ENCODE results near the gene MT1M. TPM values are rescaled to one million over a fixed set of nuclear protein-coding genes. Genes with fewer than 3 reads are reported as not detected.

The MT1M gene
- total and polyA plus RNA-seq, 2 donors (not counting 1 experiment from before 2014, with no cell fraction given): 8.5 to 58.8 TPM

- Histone ChIP-seq H4K20me1 (ENCODE audit: control insufficient read depth, extremely low read depth, insufficient read depth, low read length) (no peaks in the 10 kb centered on the region), H3K79me2 (ENCODE audit: control insufficient read depth, insufficient read depth, low read length) (no peaks in the 10 kb centered on the region), H3K9me3 (ENCODE audit: control insufficient read depth, insufficient read depth, low read depth, low read length) (no peaks in the 10 kb centered on the region), H3K4me1 (ENCODE audit: control insufficient read depth, extremely low read depth, insufficient read depth, low read length) (peaks cover 6% of the 10 kb centered on the region), H3K36me3 (ENCODE audit: control insufficient read depth, insufficient read depth, low read length) (no peaks in the 10 kb centered on the region), H3K4me2 (ENCODE audit: extremely low read depth, insufficient read depth, low read length) (no peak overlapping the region), H3K4me3 (replicated peaks in 1 of 4; ENCODE audit: control extremely low read depth in 1 of 4, insufficient read depth in 1 of 4, low read depth in 3 of 4, low read length in 4 of 4) (no peak overlapping the region), H3K27me3 (ENCODE audit: control insufficient read depth, insufficient read depth, low read length) (no peaks in the 10 kb centered on the region), H3K9ac (ENCODE audit: insufficient read depth, low read length) (no peak overlapping the region), H3K27ac (ENCODE audit: insufficient read depth, low read length) (no peak overlapping the region), H2AFZ (ENCODE audit: low read length) (no peak overlapping the region)
- no peak for TF ChIP-seq CTCF (conservative IDR thresholded peaks at IDR 0.05 in 1 of 2, IDR thresholded peaks at IDR 0.05 in 1 of 2; ENCODE audit: low read depth in 1 of 2, low read length in 2 of 2)
- TF ChIP-seq EZH2 (IDR thresholded peaks at IDR 0.05; ENCODE audit: low read length, missing control alignments): no peak
- no peak for DNase-seq (ENCODE audit: low read depth in 2 of 2)
These were observed 45.0 kb downstream of the MT1M start for GRCh38 chr16:56677474-56677873.

- H2AFZ ChIP-seq (ENCODE audit: low read length): no peak overlapping the region
- peaks cover 4% of the 10 kb centered on the region for H3K4me1 ChIP-seq (ENCODE audit: control insufficient read depth, extremely low read depth, insufficient read depth, low read length)
- no peak overlapping the region for H3K4me3 ChIP-seq (replicated peaks in 1 of 4; ENCODE audit: control extremely low read depth in 1 of 4, insufficient read depth in 1 of 4, low read depth in 3 of 4, low read length in 4 of 4)
- H4K20me1 ChIP-seq (ENCODE audit: control insufficient read depth, extremely low read depth, insufficient read depth, low read length): no peaks in the 10 kb centered on the region
- no peak for DNase-seq (ENCODE audit: low read depth in 2 of 2)
- H3K36me3 ChIP-seq (ENCODE audit: control insufficient read depth, insufficient read depth, low read length): no peaks in the 10 kb centered on the region
- H3K27ac ChIP-seq (ENCODE audit: insufficient read depth, low read length): no peak overlapping the region
- no peak overlapping the region for H3K4me2 ChIP-seq (ENCODE audit: extremely low read depth, insufficient read depth, low read length)
- no peak overlapping the region for H3K9ac ChIP-seq (ENCODE audit: insufficient read depth, low read length)
- H3K27me3 ChIP-seq (ENCODE audit: control insufficient read depth, insufficient read depth, low read length): no peaks in the 10 kb centered on the region
- H3K9me3 ChIP-seq (ENCODE audit: control insufficient read depth, insufficient read depth, low read depth, low read length): no peaks in the 10 kb centered on the region
- TF ChIP-seq CTCF (conservative IDR thresholded peaks at IDR 0.05 in 1 of 2, IDR thresholded peaks at IDR 0.05 in 1 of 2; ENCODE audit: low read depth in 1 of 2, low read length in 2 of 2): no peak
- no peak for TF ChIP-seq EZH2 (IDR thresholded peaks at IDR 0.05; ENCODE audit: low read length, missing control alignments)
- no peaks in the 10 kb centered on the region for H3K79me2 ChIP-seq (ENCODE audit: control insufficient read depth, insufficient read depth, low read length)
These were observed 46.7 kb downstream of the MT1M start for GRCh38 chr16:56679078-56679730.

GRCh38 chr16:56679818-56680217 is 47.4 kb downstream of the MT1M start:
- H4K20me1 ChIP-seq (ENCODE audit: control insufficient read depth, extremely low read depth, insufficient read depth, low read length): no peaks in the 10 kb centered on the region
- H3K4me2 ChIP-seq (ENCODE audit: extremely low read depth, insufficient read depth, low read length): no peak overlapping the region
- H3K9me3 ChIP-seq (ENCODE audit: control insufficient read depth, insufficient read depth, low read depth, low read length): no peaks in the 10 kb centered on the region
- H2AFZ ChIP-seq (ENCODE audit: low read length): no peak overlapping the region
- no peaks in the 10 kb centered on the region for H3K36me3 ChIP-seq (ENCODE audit: control insufficient read depth, insufficient read depth, low read length)
- no peak for DNase-seq (ENCODE audit: low read depth in 2 of 2)
- H3K9ac ChIP-seq (ENCODE audit: insufficient read depth, low read length): no peak overlapping the region
- H3K27me3 ChIP-seq (ENCODE audit: control insufficient read depth, insufficient read depth, low read length): no peaks in the 10 kb centered on the region
- no peaks in the 10 kb centered on the region for H3K79me2 ChIP-seq (ENCODE audit: control insufficient read depth, insufficient read depth, low read length)
- peaks cover 4% of the 10 kb centered on the region for H3K4me1 ChIP-seq (ENCODE audit: control insufficient read depth, extremely low read depth, insufficient read depth, low read length)
- no peak overlapping the region for H3K27ac ChIP-seq (ENCODE audit: insufficient read depth, low read length)
- no peak overlapping the region for H3K4me3 ChIP-seq (replicated peaks in 1 of 4; ENCODE audit: control extremely low read depth in 1 of 4, insufficient read depth in 1 of 4, low read depth in 3 of 4, low read length in 4 of 4)
- TF ChIP-seq CTCF (conservative IDR thresholded peaks at IDR 0.05 in 1 of 2, IDR thresholded peaks at IDR 0.05 in 1 of 2; ENCODE audit: low read depth in 1 of 2, low read length in 2 of 2) (no peak), EZH2 (IDR thresholded peaks at IDR 0.05; ENCODE audit: low read length, missing control alignments) (no peak)
